Activated CD4-positive, alpha-beta T cell treated with anti-CD3 and anti-CD28 coated beads for 48 hours (primary cell): ENCODE measurements around the gene CDC42BPA.

Source experiments
- DNase-seq: peaks from one replicate; pipeline ENCODE4 v3.0.0-alpha.2; 2020

Gene CDC42BPA

GRCh38 chr1:227330279-227331076 lies 12.2 kb upstream of the CDC42BPA start:
- no peak for DNase-seq

- no peak for DNase-seq
Measured at GRCh38 chr1:227328405-227329019, 10.2 kb upstream of the CDC42BPA start.

- no peak for DNase-seq
Measured at GRCh38 chr1:227325156-227325555, 6.9 kb upstream of the CDC42BPA start.

- no peak for DNase-seq
Measured at GRCh38 chr1:227323967-227324268, 5.6 kb upstream of the CDC42BPA start.

GRCh38 chr1:227323171-227323966 lies 5.1 kb upstream of the CDC42BPA start:
- no peak for DNase-seq

GRCh38 chr1:227322376-227322775 lies 4.1 kb upstream of the CDC42BPA start:
- no peak for DNase-seq

- DNase-seq: no peak
Measured at GRCh38 chr1:227321035-227321434, 2.7 kb upstream of the CDC42BPA start.

- no peak for DNase-seq
Measured at GRCh38 chr1:227320476-227320875, 2.2 kb upstream of the CDC42BPA start.

- DNase-seq: no peak
Measured at GRCh38 chr1:227318853-227319607, 738 bp upstream of the CDC42BPA start.

- peak; percentile 5 for DNase-seq
Measured at GRCh38 chr1:227317523-227318015, 723 bp downstream of the CDC42BPA start.

- DNase-seq: no peak
Measured at GRCh38 chr1:227317011-227317451, 1.3 kb downstream of the CDC42BPA start.

GRCh38 chr1:227316456-227316855 lies 1.8 kb downstream of the CDC42BPA start:
- DNase-seq: no peak

- DNase-seq: no peak
Measured at GRCh38 chr1:227315629-227316346, 2.5 kb downstream of the CDC42BPA start.

GRCh38 chr1:227314014-227314848 lies 4.1 kb downstream of the CDC42BPA start:
- no peak for DNase-seq

- no peak for DNase-seq
Measured at GRCh38 chr1:227312361-227313025, 5.8 kb downstream of the CDC42BPA start.

- no peak for DNase-seq
Measured at GRCh38 chr1:227311389-227312001, 6.8 kb downstream of the CDC42BPA start.

GRCh38 chr1:227308367-227309336 lies 9.6 kb downstream of the CDC42BPA start:
- DNase-seq: no peak

- DNase-seq: no peak
Measured at GRCh38 chr1:227306689-227307088, 11.6 kb downstream of the CDC42BPA start.
